ENCODE measurements around the gene HSPB1.
A peak's percentile ranks its signal among the peaks of the same experiment; 100 is the strongest.
"Not testable (repeated sequence)": the region's sequence is repeated elsewhere in the genome, so short reads cannot be mapped to it uniquely, and the experiment has no call there.

Gene HSPB1

DNA sequence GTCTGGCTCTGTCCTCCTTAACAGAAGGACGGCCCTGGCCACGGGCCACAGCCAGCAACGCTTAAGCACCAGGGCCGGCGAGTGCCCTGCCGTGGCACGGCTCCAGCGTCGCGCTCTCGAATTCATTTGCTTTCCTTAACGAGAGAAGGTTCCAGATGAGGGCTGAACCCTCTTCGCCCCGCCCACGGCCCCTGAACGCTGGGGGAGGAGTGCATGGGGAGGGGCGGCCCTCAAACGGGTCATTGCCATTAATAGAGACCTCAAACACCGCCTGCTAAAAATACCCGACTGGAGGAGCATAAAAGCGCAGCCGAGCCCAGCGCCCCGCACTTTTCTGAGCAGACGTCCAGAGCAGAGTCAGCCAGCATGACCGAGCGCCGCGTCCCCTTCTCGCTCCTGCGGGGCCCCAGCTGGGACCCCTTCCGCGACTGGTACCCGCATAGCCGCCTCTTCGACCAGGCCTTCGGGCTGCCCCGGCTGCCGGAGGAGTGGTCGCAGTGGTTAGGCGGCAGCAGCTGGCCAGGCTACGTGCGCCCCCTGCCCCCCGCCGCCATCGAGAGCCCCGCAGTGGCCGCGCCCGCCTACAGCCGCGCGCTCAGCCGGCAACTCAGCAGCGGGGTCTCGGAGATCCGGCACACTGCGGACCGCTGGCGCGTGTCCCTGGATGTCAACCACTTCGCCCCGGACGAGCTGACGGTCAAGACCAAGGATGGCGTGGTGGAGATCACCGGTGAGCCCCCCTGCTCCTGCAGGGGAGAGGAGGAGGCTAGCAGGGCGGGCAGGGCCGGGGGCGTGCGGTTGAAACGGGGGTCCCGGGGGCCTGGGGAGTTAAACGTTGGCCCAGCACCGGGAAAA, at the start of gene HSPB1:
HSPB1 (plus strand) TSS at position 327 of the 855 bp plus-strand sequence; CDS start at position 367, 40 bp downstream.
- peak; percentile 89 for DNase-seq (ENCODE audit: low spot score)

DNA sequence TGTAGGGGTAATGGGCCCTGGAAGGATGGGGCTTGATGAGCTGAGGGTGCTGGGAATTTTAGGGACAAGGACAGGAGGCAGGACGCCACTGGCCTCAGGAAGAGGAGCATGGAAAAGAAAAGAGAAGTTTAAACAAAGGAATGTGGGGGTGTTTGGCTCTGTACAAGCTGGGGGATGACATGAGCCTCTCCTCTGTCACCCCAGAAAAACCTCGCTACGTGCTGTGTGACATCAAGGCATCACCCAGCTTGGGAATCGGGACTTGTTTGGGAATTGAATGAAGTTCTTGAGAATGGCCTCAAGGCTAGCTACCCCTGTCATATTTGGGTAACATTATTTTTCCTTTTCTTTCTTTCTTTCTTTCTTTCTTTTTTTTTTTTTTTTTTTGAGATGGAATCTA, 47.7 kb upstream of the HSPB1 start:
- no peak for DNase-seq (ENCODE audit: low spot score)

DNA sequence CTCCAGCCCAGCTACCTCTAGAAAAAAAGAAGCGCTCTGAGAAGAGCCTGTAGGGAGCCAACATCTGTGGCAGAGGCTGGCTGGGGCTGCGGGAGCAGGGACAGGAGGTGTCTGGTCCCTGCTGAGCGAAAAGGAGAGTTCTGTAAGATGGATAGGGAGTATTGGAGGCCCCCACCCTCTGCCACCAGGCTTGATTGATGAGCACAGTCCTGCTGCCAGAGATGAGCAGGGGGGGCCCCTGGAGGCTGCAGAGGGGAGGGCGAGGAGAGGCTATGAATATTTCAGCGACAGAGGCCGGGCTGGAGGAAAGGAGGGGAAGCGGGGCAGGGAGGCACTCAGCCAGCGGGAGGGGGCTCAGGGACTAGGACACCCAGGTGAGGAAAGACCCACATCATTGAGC, 44.5 kb upstream of the HSPB1 start:
- no peak for DNase-seq (ENCODE audit: low spot score)

DNA sequence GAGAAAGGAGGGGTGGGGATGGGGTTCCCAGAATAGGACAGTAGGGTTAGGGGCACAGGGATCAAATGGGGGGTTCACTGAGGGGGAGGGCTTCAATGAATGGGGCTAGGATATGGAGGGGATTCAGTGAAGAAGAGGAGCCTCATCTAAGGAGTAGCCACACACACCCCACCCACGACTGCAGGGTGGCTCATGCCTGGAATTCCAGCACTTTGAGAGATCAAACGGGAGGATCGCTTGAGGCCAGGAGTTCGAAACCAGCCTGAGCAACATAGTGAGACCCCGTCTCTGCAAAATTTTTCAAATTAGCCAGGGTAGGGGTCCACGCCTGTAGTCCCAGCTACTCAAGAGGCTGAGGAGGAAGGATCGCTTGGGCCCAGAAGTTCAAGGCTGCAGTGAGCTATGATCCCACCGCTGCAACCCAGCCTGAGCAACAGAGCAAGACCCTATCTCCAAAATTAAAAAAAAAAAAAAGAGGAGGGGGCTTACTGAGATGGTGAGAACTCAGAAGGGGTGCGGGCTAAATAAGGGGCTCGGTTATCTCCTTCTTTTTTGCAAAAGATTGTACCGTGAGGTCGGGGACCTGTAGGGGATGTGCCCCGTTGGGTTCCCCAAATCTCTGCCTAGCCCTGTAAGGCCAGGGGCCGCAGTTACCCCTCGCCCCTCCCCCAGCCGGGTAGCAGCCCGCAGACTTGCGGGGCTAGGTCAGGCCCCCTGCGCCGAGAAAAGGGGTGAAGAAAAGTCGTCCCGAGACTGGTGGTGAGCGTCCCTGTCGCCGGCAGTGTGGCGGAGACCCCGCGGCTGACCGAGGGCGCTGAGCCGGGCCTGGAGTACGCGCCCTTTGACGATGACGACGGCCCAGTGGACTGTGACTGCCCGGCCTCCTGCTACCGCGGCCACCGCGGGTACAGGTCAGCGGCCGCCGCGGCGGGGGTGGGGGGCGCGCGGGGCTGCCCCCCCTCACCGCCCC, 43.1 kb upstream of the HSPB1 start:
- DNase-seq (ENCODE audit: low spot score): no peak

DNA sequence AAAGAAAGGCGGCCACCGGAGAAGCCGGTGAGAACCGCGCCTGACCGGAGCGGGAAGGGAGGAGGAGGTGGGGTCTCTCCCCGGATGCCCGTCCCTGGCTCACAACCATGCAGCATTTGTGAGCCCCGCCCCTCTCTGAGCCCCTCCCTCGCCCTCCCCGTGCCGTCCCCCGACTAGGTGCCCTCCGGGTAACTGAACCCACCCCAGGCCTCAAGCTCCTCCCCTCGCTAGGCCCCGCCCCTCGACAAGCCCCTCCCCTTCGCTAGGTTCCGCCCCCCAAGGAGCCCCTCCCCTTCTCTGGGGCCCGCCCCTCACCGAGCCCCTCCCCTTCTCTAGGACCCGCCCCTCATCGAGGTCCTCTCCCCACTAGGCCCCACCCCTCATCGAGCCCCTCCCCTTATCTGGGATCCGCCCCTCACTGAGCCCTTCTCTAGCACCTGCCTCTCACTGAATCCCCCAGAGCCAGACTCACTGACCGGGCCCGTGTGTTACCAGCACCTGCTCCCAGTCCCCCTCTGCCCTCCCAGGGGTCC, 42.2 kb upstream of the HSPB1 start:
- no peak for DNase-seq (ENCODE audit: low spot score)

DNA sequence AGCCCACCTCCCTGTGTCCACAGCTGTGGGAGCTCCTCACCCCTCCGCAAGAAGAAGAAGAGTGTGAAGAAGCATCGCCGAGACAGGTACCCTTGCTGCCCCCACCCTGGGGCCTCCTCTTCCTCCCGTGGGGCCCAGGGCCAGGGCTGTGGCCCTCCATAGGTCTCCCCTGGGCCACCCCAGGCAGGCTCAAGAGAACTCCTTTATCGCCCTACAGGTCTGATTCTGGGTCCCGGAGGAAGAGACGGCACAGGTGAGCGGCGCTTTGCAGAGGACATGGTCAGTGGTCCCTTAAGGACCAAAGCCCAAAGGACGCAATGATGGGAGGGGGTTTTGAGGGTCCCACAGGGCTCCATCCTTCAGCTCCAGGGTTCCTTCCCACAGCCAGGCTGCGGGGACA, 41.1 kb upstream of the HSPB1 start:
- DNase-seq (ENCODE audit: low spot score): no peak

DNA sequence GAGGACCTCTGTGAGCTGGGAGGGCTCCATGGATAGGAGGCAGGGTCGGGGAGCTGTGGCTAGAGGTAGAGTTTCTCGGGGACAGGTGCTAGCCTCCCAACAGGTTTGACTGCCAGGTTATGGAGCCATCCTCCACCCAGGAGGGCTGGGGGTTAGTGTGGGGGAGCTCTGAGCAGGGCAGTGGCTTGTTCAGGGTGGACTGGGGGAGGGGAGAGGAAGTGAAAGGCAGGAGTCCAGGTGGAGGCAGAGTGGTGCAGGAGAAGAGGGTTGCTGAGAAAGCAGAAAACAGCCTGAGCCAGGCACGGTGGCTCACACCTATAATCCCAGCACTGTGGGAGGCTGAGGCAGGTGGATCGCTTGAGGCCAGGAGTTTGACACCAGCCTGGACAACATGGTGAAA, 40.5 kb upstream of the HSPB1 start:
- no peak for DNase-seq (ENCODE audit: low spot score)

DNA sequence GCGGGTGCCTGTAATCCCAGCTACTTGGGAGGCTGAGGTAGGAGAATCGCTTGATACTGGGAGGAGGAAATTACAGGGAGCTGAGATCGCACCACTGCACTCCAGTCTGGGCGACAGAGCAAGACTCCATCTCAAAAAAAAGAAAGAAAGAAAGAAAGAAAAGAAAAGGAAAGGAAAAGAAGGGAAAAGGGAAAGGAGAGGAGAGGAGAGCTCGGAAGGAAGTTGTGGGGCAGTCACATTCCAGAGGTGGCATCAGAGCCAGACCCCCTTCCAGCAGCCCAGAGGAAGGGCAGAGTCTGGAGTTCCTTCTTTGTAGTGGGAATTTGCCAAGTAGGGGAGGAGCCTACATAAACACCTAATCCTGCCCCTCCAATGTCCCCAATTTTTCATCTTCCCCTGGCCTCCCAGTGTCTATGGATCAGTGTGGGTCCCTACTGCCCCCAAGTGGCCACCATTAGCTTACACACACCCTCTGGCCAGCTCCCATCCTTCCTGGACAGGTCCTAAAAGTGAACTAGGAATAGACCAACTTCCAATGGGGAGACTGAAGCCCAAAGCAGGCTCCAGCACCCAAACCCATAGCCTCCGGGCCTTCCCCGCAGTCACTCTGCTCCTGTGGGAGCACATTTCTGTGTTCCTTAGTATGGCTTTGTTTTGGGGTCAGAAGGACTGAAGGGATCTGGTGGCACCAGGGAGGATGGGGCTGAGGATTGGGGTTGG, 39.6 kb upstream of the HSPB1 start:
- peak; percentile 52 for DNase-seq (ENCODE audit: low spot score)

DNA sequence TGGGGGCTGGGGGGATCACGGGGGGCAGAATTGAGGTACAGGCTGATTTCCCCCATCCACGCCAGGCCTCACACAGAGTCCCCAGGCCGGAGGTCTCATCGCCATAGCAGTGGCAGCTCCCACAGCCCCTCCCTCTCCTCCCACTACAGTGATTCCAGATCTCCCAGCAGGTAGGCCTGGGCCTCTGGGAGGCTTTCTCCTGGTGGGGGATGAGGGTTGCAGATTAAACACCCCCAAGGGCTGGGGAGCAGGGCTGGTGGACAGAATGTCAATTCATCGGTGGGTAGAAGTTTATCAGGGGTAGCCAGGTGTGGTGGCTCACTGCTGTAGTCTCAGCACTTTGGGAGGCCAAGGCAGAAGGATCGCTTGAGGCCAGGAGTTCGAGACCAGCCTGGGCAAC, 37.2 kb upstream of the HSPB1 start:
- no peak for DNase-seq (ENCODE audit: low spot score)

DNA sequence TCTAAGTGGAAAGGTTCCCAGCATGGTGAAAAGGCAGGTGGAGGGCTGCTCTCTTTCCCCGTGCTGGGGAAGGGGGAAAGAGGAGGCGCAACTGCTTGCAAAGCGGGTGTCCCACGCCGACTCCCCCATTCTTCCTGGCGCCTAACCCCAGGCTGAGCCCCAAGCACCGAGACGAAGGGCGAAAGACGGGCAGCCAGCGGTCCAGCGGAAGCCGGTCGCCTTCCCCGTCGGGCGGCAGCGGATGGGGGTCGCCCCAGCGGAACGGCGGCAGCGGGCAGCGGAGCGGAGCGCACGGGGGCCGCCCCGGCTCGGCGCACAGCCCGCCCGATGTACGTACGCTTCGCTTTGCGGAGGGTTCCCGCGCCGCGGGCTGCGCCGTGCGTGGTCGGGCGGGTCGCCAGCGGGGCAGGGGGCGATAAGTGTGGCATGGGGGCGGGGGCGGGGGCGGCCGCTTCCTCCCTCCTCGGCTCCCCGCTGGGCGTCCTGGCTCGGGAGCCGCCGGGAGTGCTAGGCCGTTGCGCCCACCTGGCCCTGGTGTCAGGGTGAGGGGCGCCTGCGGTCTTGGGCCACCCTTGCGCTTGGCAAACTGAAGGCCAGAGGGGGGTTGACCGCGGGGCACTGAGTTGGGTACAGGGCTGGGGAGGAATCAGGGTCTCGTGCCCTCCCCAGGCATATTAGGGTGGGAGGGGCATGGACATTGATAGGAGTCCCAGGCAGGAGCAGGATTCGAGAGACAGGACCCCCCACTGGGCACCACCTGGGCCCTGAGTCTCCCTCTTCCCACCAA, 35.2 kb upstream of the HSPB1 start:
- no peak for DNase-seq (ENCODE audit: low spot score)

DNA sequence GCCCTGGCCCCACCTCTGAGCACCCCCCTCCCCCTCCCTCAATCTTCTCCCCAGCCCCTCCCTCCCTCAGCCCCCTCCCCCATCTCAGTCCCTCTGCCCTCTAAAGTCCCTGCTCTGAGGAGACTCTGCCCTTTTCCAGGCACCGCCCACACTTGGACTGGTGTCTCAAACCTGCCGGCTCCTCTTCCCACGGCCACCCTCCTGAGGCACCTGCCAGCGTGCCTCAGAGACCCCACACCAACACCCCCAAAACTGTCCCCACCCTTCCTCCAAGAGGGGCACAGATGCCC, 34.6 kb upstream of the HSPB1 start:
- no peak for DNase-seq (ENCODE audit: low spot score)

DNA sequence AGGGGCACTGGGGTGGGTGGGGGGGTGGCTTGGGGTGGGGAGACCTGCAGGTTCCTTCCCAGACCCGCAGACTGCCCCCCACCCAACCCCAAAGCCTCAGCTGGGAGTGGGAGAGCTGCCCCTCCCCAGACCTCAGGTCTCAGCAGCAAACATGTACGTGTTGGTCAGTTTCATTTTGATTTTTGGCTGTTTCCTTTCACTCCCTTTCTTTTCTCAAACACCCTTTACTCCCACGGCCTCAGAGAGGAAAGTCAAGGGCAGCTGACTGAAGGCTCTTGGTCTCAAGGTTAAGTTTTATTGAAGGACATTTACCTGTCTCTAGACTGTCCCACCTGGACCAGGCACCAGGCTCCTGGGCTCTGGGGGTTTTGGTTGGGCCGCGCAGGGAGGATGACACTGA, 34.1 kb upstream of the HSPB1 start:
- no peak for DNase-seq (ENCODE audit: low spot score)

DNA sequence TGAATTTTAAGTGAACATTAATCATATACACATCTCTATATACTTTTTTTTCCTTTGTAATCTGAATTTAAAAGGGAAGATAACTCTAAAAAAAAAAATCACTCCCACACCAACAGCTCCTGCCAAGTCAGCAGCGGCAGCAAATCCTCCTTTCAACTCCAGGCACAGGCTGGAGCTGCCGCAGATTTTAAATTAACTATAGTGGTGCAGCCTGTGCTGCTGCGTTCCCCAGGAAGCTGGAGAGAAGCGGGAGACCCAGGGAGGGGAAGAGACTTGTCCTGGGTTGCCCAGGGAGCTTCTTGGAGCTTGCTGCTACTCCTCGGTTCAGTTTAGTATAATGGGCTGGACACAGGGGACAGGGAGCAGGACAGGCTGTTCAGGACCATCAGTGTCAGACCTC, 32.6 kb upstream of the HSPB1 start:
- no peak for DNase-seq (ENCODE audit: low spot score)

DNA sequence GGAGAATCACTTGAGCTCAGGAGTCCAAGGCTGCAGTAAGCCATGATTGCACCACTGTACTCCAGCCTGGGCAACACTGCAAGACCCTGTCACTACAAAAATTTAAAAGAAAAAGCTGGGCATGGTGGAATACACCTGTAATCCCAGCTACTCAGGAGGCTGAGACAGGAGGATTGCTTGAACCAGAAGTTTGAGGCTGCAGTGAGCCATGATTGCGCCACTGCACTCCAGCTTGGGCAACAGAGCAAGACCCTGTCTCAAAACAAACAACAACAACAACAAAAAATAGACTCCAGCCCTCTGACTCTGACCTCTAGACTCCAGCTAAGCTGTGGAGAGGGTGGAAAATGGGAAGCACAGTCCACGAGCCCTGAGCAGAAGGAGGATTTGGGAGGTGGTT, 31.1 kb upstream of the HSPB1 start:
- DNase-seq (ENCODE audit: low spot score): not testable (repeated sequence)

DNA sequence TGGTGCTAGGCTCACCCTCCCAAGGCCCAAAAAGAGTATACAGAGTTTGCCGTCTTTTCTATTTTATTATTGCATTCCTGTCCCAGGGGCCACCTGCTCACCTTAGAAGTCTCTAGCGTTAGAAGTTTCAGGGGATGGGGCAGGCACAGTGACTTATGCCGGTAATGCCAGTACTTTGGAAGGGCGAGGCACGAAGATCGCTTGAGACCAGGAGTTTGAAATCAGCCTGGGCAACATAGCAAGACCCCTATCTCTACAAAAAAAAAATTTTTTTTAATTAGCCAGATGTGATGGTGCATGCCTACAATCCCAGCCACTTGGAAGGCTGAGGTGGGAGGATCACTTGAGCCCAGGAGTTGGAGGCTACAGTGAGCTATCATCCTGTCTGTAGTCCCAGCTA, 30.3 kb upstream of the HSPB1 start:
- DNase-seq (ENCODE audit: low spot score): no peak

DNA sequence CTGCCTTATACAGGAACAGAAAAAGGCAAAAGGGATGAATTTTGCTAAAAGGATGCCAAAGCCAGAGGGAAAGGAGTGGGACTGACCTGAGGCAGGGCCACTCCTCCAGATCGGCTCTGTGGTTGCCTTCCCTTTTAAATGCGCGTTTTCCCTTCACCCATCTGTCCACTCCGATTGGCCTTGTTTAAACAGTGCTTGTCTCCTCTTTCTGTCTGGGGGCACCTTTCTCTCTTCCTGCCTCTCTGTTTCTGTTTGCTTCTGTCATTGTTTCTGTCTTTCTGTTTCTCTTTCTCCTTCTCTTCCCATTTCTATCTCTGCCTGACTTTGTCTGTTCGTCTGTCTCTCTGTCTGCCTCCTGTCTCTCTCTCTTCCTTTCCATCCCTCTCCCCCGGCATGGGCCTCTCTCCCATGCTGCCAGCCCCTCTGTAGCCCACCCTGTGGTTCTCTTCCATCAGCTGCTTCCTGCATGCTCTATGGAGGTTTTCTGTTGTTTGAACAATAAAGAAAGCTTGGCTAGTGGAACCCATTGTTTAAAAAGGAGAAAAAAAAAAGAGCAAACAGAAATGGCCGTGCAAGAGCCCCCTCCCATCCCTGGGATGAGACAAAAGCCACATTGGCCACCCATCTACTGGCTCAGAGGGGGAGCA, 29.5 kb upstream of the HSPB1 start:
- no peak for DNase-seq (ENCODE audit: low spot score)

DNA sequence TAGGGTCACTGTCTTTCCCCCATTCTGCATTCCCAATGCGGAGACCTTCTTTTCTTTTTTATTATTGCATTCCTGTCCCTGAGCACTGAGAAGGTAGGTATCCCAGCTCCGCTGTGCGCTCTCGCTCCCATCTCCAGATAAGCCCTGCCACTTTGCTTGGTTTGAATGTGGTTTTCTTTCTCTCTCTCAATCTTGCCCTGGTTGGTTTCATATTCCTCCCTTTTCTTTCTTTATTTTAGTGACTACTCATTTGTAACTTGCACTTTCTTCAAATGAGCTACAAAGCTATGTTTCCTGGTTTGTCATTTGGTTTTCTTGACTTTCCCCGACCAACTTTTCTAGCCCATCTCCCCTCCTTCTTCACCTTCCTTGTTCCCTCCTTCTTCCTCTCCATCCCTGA, 29.0 kb upstream of the HSPB1 start:
- DNase-seq (ENCODE audit: low spot score): no peak

DNA sequence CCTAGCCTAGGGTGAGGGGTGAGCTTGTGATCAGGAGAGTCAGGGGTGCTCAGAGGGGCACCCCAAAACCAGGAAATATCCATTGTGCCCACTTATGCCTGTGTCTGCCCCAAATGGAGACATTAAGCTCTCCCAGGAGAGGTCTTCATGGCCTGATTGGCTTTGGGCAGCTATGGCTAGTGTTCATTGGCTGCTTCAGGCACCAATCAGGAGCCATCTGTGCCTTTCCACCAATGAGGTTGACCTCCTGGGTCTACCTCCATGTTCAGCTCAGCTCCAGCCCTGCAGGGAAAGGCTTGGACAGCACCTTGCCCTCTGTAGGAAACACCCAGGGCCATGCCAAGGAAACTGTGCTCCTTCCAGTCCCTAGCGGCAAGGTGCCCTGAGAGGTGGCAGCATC, 23.9 kb upstream of the HSPB1 start:
- DNase-seq (ENCODE audit: low spot score): no peak

DNA sequence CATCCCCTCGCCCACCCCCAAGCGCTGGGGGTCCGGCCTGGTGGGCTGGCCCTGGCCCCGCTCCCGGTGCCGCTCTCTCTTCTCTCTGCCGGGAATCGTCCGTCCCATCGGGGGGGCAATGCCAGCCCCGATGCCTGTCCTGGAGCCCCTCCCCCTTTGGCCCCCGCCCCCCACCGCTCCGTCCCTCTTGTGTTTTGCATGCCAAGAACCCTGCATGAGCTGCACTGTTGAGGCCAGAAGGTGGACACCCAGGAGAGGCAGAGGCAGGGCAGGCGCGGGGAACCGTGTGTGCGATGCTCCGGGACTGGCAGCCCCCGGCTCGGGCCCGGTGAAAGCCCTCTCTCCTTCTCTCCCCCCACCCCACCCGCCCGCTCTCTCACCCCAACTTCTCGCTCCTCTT, 22.1 kb upstream of the HSPB1 start:
- DNase-seq (ENCODE audit: low spot score): no peak

DNA sequence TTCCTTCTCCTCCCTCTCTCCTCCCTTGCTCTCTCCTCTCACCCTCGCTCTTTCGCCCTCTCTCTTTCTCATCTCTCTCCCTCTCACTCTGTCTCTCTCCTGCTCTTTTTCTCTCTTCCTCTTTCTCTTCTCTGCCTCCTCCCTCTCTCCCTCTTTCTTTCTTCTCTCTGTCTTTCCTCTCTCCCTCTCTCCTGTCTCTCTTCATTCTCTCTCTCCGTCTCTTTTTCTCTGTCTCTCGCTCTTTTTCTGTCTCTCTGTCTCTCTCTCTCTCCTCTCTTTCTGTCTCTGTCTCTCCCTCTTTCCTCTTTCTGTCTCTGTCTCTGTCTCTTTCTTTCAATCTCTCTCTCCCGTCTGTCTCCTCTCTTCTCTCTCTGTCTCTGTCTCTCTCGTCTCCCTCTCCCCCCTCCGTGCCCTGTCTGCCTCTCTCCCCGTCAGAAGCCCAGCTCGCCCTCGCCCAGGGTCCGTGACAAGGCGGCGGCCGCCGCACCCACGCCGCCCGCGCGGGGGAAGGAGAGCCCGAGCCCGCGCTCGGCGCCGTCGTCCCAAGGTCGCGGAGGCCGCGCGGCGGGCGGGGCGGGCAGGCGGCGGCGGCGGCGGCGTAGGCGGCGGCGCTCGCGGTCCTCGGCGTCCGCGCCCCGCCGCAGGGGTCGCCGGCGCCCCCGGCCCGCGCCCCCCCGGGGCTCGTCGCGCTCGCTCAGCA, 21.3 kb upstream of the HSPB1 start:
- DNase-seq (ENCODE audit: low spot score): no peak
